GM23248 (cell line): ENCODE results near the gene ADORA1.

Experiments
- EZH2 ChIP-seq: fragments of 200-600 bp; sonication (generic); IDR thresholded peaks from 2 replicates; pipeline ENCODE4 v1.6.1; 2018; ENCODE audit warnings: antibody characterized with exemption, mild to moderate bottlenecking; ENCODE audit not compliant: insufficient read depth, poor library complexity, severe bottlenecking
- EZH2phosphoT487 ChIP-seq: fragments of 200-600 bp; sonication (generic); IDR thresholded peaks from 2 replicates; pipeline ENCODE4 v1.6.1; 2018; ENCODE audit warnings: antibody characterized with exemption, moderate library complexity, mild to moderate bottlenecking, low read depth; ENCODE audit not compliant: insufficient read depth

DNA sequence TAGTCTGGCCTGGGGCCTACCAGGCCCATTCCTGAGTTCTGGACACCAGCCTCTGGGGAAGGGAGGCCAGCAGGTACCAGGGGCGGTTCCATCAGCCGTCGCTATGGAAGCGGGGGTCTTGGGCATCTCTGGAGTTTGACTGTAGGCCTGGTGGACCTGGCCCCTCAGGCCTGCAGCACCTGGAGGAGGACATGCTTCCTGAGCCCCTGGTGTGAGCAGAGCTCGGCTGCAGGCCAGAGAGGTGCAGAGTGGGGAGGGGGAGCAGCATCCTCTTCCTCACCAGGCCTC is 40.3 kb downstream of the ADORA1 start:
- no peak for TF ChIP-seq EZH2
- TF ChIP-seq EZH2phosphoT487: no peak
